ENCODE results near the gene TMCC1.
"Not testable (repeated sequence)": the region's sequence is repeated elsewhere in the genome, so short reads cannot be mapped to it uniquely, and the experiment has no call there.

The TMCC1 gene

GRCh38 chr3:129929383-129929782, 35.9 kb upstream of the TMCC1 start:
- Histone ChIP-seq H3K9ac (ENCODE audit: low read length in 5 of 5) (no peak overlapping the region), H3K4me3 (ENCODE audit: low read depth in 1 of 5, low read length in 5 of 5) (no peak overlapping the region), H3K27ac (ENCODE audit: low read depth, low read length) (no peak overlapping the region), H3K36me3 (ENCODE audit: control insufficient read depth in 5 of 5, insufficient read depth in 5 of 5, low read length in 5 of 5) (no peaks in the 10 kb centered on the region), H3K9me3 (ENCODE audit: control insufficient read depth in 5 of 5, low read length in 5 of 5) (peaks cover 2 to 26% (median 15%) of the 10 kb centered on the region in 5 donors), H3K4me1 (ENCODE audit: control insufficient read depth in 5 of 5, insufficient read depth in 5 of 5, low read length in 5 of 5) (peaks cover 0 to 3% (median 3%) of the 10 kb centered on the region in 5 donors), H3K27me3 (ENCODE audit: control insufficient read depth in 5 of 5, insufficient read depth in 4 of 5, low read length in 5 of 5) (peaks cover 0 to 4% (median 0%) of the 10 kb centered on the region in 5 donors)

- Histone ChIP-seq H3K4me1 (ENCODE audit: control insufficient read depth in 5 of 5, insufficient read depth in 5 of 5, low read length in 5 of 5) (no peaks in the 10 kb centered on the region), H3K27ac (ENCODE audit: low read depth, low read length) (no peak overlapping the region), H3K4me3 (ENCODE audit: low read depth in 1 of 5, low read length in 5 of 5) (no peak overlapping the region), H3K36me3 (ENCODE audit: control insufficient read depth in 5 of 5, insufficient read depth in 5 of 5, low read length in 5 of 5) (no peaks in the 10 kb centered on the region), H3K9ac (ENCODE audit: low read length in 5 of 5) (no peak overlapping the region), H3K9me3 (ENCODE audit: control insufficient read depth in 5 of 5, low read length in 5 of 5) (peaks cover 2 to 29% (median 15%) of the 10 kb centered on the region in 5 donors), H3K27me3 (ENCODE audit: control insufficient read depth in 5 of 5, insufficient read depth in 4 of 5, low read length in 5 of 5) (peaks cover 0 to 4% (median 0%) of the 10 kb centered on the region in 5 donors)
Measured at GRCh38 chr3:129927072-129927471, 33.6 kb upstream of the TMCC1 start.

GRCh38 chr3:129919806-129920205, 26.3 kb upstream of the TMCC1 start:
- no peaks in the 10 kb centered on the region for H3K4me1 ChIP-seq (ENCODE audit: control insufficient read depth in 5 of 5, insufficient read depth in 5 of 5, low read length in 5 of 5)
- no peak overlapping the region for H3K9ac ChIP-seq (ENCODE audit: low read length in 5 of 5)
- no peak overlapping the region for H3K4me3 ChIP-seq (ENCODE audit: low read depth in 1 of 5, low read length in 5 of 5)
- H3K27me3 ChIP-seq (ENCODE audit: control insufficient read depth in 5 of 5, insufficient read depth in 4 of 5, low read length in 5 of 5) = no peaks in the 10 kb centered on the region
- peaks cover 7 to 46% (median 38%) of the 10 kb centered on the region in 5 donors for H3K9me3 ChIP-seq (ENCODE audit: control insufficient read depth in 5 of 5, low read length in 5 of 5)
- H3K27ac ChIP-seq (ENCODE audit: low read depth, low read length) = no peak overlapping the region
- no peaks in the 10 kb centered on the region for H3K36me3 ChIP-seq (ENCODE audit: control insufficient read depth in 5 of 5, insufficient read depth in 5 of 5, low read length in 5 of 5)

- Histone ChIP-seq H3K27ac (ENCODE audit: low read depth, low read length) (no peak overlapping the region), H3K9me3 (ENCODE audit: control insufficient read depth in 5 of 5, low read length in 5 of 5) (peaks cover 7 to 46% (median 39%) of the 10 kb centered on the region in 5 donors), H3K4me1 (ENCODE audit: control insufficient read depth in 5 of 5, insufficient read depth in 5 of 5, low read length in 5 of 5) (no peaks in the 10 kb centered on the region), H3K36me3 (ENCODE audit: control insufficient read depth in 5 of 5, insufficient read depth in 5 of 5, low read length in 5 of 5) (no peaks in the 10 kb centered on the region), H3K9ac (ENCODE audit: low read length in 5 of 5) (no peak overlapping the region), H3K27me3 (ENCODE audit: control insufficient read depth in 5 of 5, insufficient read depth in 4 of 5, low read length in 5 of 5) (no peaks in the 10 kb centered on the region), H3K4me3 (ENCODE audit: low read depth in 1 of 5, low read length in 5 of 5) (no peak overlapping the region)
Measured at GRCh38 chr3:129919357-129919756, 25.8 kb upstream of the TMCC1 start.

GRCh38 chr3:129918461-129918860, 24.9 kb upstream of the TMCC1 start:
- peak overlapping the region in 3 of 5 donors; percentile 31 to 53 (median 53) for H3K4me3 ChIP-seq (ENCODE audit: low read depth in 1 of 5, low read length in 5 of 5)
- no peaks in the 10 kb centered on the region for H3K36me3 ChIP-seq (ENCODE audit: control insufficient read depth in 5 of 5, insufficient read depth in 5 of 5, low read length in 5 of 5)
- no peaks in the 10 kb centered on the region for H3K27me3 ChIP-seq (ENCODE audit: control insufficient read depth in 5 of 5, insufficient read depth in 4 of 5, low read length in 5 of 5)
- H3K9me3 ChIP-seq (ENCODE audit: control insufficient read depth in 5 of 5, low read length in 5 of 5) = peaks cover 7 to 44% (median 39%) of the 10 kb centered on the region in 5 donors
- H3K9ac ChIP-seq (ENCODE audit: low read length in 5 of 5) = no peak overlapping the region
- H3K4me1 ChIP-seq (ENCODE audit: control insufficient read depth in 5 of 5, insufficient read depth in 5 of 5, low read length in 5 of 5) = no peaks in the 10 kb centered on the region
- H3K27ac ChIP-seq (ENCODE audit: low read depth, low read length) = no peak overlapping the region

- Histone ChIP-seq H3K36me3 (ENCODE audit: control insufficient read depth in 5 of 5, insufficient read depth in 5 of 5, low read length in 5 of 5) (no peaks in the 10 kb centered on the region), H3K4me3 (ENCODE audit: low read depth in 1 of 5, low read length in 5 of 5) (peak overlapping the region in 3 of 5 donors; percentile 31 to 53 (median 53)), H3K9me3 (ENCODE audit: control insufficient read depth in 5 of 5, low read length in 5 of 5) (peaks cover 7 to 44% (median 39%) of the 10 kb centered on the region in 5 donors), H3K27ac (ENCODE audit: low read depth, low read length) (no peak overlapping the region), H3K9ac (ENCODE audit: low read length in 5 of 5) (no peak overlapping the region), H3K27me3 (ENCODE audit: control insufficient read depth in 5 of 5, insufficient read depth in 4 of 5, low read length in 5 of 5) (no peaks in the 10 kb centered on the region), H3K4me1 (ENCODE audit: control insufficient read depth in 5 of 5, insufficient read depth in 5 of 5, low read length in 5 of 5) (no peaks in the 10 kb centered on the region)
Measured at GRCh38 chr3:129917423-129918007, 24.0 kb upstream of the TMCC1 start.

GRCh38 chr3:129913618-129914017, 20.1 kb upstream of the TMCC1 start:
- H3K27ac ChIP-seq (ENCODE audit: low read depth, low read length) = no peak overlapping the region
- no peak overlapping the region for H3K4me3 ChIP-seq (ENCODE audit: low read depth in 1 of 5, low read length in 5 of 5)
- peaks cover 7 to 35% (median 33%) of the 10 kb centered on the region in 5 donors for H3K9me3 ChIP-seq (ENCODE audit: control insufficient read depth in 5 of 5, low read length in 5 of 5)
- no peaks in the 10 kb centered on the region for H3K27me3 ChIP-seq (ENCODE audit: control insufficient read depth in 5 of 5, insufficient read depth in 4 of 5, low read length in 5 of 5)
- no peaks in the 10 kb centered on the region for H3K36me3 ChIP-seq (ENCODE audit: control insufficient read depth in 5 of 5, insufficient read depth in 5 of 5, low read length in 5 of 5)
- H3K4me1 ChIP-seq (ENCODE audit: control insufficient read depth in 5 of 5, insufficient read depth in 5 of 5, low read length in 5 of 5) = peaks cover 0 to 5% (median 0%) of the 10 kb centered on the region in 5 donors
- H3K9ac ChIP-seq (ENCODE audit: low read length in 5 of 5) = no peak overlapping the region

- H3K27ac ChIP-seq (ENCODE audit: low read depth, low read length) = no peak overlapping the region
- no peak overlapping the region for H3K4me3 ChIP-seq (ENCODE audit: low read depth in 1 of 5, low read length in 5 of 5)
- peaks cover 0 to 20% (median 16%) of the 10 kb centered on the region in 5 donors for H3K9me3 ChIP-seq (ENCODE audit: control insufficient read depth in 5 of 5, low read length in 5 of 5)
- no peaks in the 10 kb centered on the region for H3K36me3 ChIP-seq (ENCODE audit: control insufficient read depth in 5 of 5, insufficient read depth in 5 of 5, low read length in 5 of 5)
- H3K27me3 ChIP-seq (ENCODE audit: control insufficient read depth in 5 of 5, insufficient read depth in 4 of 5, low read length in 5 of 5) = no peaks in the 10 kb centered on the region
- H3K4me1 ChIP-seq (ENCODE audit: control insufficient read depth in 5 of 5, insufficient read depth in 5 of 5, low read length in 5 of 5) = peaks cover 0 to 5% (median 0%) of the 10 kb centered on the region in 5 donors
- no peak overlapping the region for H3K9ac ChIP-seq (ENCODE audit: low read length in 5 of 5)
Measured at GRCh38 chr3:129911261-129911861, 17.9 kb upstream of the TMCC1 start.

- not testable (repeated sequence) for H3K27me3 ChIP-seq (ENCODE audit: control insufficient read depth in 5 of 5, insufficient read depth in 4 of 5, low read length in 5 of 5); H3K9ac ChIP-seq (ENCODE audit: low read length in 5 of 5); H3K4me1 ChIP-seq (ENCODE audit: control insufficient read depth in 5 of 5, insufficient read depth in 5 of 5, low read length in 5 of 5); H3K36me3 ChIP-seq (ENCODE audit: control insufficient read depth in 5 of 5, insufficient read depth in 5 of 5, low read length in 5 of 5); H3K4me3 ChIP-seq (ENCODE audit: low read depth in 1 of 5, low read length in 5 of 5); H3K27ac ChIP-seq (ENCODE audit: low read depth, low read length)
- peaks cover 0 to 23% (median 19%) of the 10 kb centered on the region in 5 donors for H3K9me3 ChIP-seq (ENCODE audit: control insufficient read depth in 5 of 5, low read length in 5 of 5)
Measured at GRCh38 chr3:129909235-129909634, 15.7 kb upstream of the TMCC1 start.

GRCh38 chr3:129908417-129908816, 14.9 kb upstream of the TMCC1 start:
- H3K4me3 ChIP-seq (ENCODE audit: low read depth in 1 of 5, low read length in 5 of 5) = no peak overlapping the region
- no peaks in the 10 kb centered on the region for H3K27me3 ChIP-seq (ENCODE audit: control insufficient read depth in 5 of 5, insufficient read depth in 4 of 5, low read length in 5 of 5)
- peaks cover 0 to 5% (median 0%) of the 10 kb centered on the region in 5 donors for H3K4me1 ChIP-seq (ENCODE audit: control insufficient read depth in 5 of 5, insufficient read depth in 5 of 5, low read length in 5 of 5)
- H3K9me3 ChIP-seq (ENCODE audit: control insufficient read depth in 5 of 5, low read length in 5 of 5) = peaks cover 0 to 23% (median 19%) of the 10 kb centered on the region in 5 donors
- H3K36me3 ChIP-seq (ENCODE audit: control insufficient read depth in 5 of 5, insufficient read depth in 5 of 5, low read length in 5 of 5) = no peaks in the 10 kb centered on the region
- H3K9ac ChIP-seq (ENCODE audit: low read length in 5 of 5) = no peak overlapping the region
- no peak overlapping the region for H3K27ac ChIP-seq (ENCODE audit: low read depth, low read length)

All from subcutaneous abdominal adipose tissue (tissue), 5 donors.